Measurements from ENCODE around the gene PTH1R.
"Not testable (repeated sequence)": the region's sequence is repeated elsewhere in the genome, so short reads cannot be mapped to it uniquely, and the experiment has no call there.

PTH1R gene

DNA sequence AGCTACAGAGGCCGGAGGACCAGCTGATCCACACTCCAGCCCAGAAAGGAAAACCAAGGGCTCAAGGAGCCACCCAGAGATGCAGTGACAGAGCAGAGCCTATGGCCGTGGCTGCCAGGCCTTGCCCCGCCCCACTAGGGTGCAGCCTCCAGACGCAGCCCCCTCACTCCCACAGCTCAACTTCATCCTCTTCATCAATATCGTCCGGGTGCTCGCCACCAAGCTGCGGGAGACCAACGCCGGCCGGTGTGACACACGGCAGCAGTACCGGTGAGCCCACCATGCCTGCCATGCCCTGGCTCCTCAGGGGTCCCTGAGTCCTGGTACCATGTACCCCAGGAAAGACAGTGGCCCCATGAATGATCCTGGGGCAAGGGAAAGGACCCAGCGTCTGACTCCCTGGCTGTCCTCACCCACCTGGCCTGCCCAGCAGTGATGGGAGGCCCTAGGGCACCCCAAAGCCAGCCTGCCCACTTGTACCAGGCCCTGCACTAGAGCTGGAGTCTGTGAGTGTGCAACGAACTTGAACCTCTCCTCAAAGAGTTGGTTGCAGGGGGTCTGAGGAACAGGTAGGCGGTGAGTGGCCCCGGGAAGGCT lies 24.2 kb downstream of the PTH1R start:
- no peak for DNase-seq

DNA sequence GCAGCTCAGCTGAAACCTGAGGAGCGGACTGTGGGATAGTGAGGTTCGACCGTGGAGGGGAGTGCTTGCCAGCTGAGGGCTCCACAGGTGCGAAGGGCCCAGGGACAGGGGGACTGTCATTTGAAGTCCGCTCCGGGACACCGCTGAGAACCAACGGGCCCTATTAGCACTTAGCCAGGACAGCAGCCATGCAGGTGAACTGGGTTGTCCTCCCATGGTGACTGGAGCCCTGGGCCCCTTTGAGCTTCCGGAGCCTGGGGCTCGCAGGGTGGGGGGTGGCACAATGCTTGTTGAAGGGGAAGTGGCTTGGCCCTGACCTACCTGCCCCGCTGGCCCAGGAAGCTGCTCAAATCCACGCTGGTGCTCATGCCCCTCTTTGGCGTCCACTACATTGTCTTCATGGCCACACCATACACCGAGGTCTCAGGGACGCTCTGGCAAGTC lies 24.7 kb downstream of the PTH1R start:
- no peak for DNase-seq

GRCh38 chr3:46903341-46904302 lies 26.1 kb downstream of the PTH1R start:
- no peak for DNase-seq

- no peak for DNase-seq
Measured at GRCh38 chr3:46904303-46905212, 27.0 kb downstream of the PTH1R start.

DNA sequence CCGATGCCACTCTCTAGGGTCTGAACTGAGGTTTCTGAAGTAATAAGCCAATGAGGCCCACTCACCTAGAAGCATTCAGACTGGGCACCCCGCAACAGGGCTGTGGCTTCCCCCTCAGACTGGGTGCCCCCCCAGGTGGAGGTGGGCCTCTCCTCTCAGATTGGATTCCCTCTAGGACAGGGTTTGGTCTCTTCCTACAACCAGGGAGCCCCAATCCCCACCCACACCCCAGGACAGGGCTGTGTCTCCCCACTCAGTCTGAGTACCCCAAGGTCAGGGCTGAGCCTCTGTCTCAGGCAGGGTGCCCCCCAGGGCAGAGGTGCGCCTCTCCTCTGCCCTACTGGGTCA lies 27.7 kb downstream of the PTH1R start:
- no peak for DNase-seq

DNA sequence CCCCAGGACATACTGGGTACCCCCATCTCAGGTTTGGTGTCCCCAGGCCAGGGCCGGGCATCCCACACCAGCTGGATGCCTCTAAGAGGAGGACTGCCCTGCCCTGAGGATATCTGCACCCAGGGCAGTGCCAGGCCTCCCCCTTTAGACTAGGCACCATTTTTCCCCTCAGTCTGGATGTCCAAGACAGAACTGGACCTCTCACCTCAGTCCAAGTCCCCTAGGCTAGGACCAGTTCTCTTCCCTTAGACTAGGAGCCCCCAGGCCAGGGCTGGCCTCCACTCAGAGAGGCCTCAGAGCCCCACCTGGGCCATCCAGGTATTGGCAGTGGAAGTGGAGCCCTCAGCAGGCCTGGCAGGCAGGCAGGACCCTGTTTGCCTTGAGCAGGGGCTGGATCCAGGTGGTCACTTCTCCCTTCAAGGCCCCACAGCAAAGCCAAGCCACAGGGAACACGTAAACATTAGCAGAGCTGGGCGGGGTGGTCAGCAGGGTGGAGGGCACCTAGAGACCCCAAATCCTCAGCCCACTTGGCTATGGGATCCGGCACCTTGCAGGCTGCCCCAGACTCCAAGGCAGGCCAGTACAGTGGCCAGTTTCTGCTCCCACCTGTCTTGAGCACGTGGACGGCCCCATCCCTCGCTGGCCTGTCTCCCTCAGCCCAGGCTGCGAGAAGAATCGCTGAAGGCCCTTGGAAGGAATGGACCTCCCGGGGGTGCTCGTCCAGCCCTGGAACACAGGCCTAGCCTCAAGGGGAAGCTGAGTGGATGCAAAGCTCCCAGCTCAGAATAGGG lies 28.3 kb downstream of the PTH1R start:
- no peak for DNase-seq

DNA sequence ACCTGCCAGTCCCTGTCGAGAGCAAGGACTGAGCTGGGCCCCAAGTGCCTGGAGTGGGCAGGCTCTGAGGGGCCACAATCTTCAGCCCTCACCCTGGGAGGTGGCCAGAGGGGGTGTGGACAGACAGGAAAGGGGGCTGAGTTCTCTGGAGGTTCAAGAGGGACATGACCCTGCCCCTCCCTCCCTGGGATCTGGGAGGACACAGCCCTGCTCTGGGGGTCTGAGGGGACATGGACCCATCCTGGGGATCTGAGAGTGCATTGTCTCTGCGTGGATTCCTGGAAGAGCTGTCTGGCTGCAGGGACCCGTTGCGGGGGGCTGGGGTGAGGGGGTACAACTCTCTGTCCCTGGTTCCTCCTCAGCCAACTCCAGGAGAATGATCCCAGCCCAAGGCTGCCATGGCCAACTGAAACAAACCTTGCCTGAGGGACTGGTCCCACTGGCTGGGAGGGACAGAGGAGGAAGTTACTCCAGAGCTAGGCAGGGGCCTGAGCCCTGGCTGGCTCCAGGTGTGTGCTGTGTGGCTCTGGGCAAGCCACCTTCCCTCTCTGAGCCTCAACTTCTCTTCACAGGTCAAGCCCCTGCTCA lies 29.0 kb downstream of the PTH1R start:
- DNase-seq: no peak

DNA sequence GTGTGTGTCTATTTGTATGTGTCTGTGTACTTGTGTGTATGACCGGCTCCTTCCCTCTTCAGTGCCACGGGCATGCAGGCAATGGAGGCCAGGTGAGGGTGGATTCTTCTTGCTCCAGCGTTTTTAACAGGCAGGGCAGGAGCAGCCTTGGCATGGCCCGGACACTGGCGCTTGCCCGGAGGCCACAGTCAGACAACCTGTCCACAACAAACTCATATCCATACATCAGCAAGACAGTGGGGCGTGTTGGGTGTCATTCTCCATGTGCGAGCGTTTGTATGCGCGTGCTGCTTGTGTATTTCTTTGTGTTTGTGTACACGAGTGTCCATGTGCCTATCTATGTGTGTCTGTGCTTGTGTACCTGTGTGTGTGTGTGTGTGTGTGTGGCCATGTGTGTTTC lies 29.8 kb downstream of the PTH1R start:
- DNase-seq: no peak

DNA sequence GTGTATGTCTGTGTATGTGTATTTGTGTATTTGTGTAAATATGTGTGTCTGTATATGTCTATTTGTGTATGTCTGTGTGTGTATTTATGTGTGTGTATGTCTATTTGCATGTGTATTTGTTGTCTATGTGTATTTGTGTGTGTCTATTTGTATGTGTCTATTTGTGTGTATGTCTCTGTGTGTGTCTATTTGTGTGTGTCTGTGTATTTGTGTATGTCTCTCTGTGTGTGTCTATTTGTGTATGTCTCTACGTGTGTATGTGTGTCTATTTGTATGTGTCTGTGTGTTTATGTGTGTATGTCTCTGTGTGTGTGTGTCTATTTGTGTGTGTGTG lies 30.4 kb downstream of the PTH1R start:
- DNase-seq: no peak

- DNase-seq: no peak
Measured at GRCh38 chr3:46908294-46908985, 30.9 kb downstream of the PTH1R start.

GRCh38 chr3:46908986-46909534 lies 31.5 kb downstream of the PTH1R start:
- no peak for DNase-seq

DNA sequence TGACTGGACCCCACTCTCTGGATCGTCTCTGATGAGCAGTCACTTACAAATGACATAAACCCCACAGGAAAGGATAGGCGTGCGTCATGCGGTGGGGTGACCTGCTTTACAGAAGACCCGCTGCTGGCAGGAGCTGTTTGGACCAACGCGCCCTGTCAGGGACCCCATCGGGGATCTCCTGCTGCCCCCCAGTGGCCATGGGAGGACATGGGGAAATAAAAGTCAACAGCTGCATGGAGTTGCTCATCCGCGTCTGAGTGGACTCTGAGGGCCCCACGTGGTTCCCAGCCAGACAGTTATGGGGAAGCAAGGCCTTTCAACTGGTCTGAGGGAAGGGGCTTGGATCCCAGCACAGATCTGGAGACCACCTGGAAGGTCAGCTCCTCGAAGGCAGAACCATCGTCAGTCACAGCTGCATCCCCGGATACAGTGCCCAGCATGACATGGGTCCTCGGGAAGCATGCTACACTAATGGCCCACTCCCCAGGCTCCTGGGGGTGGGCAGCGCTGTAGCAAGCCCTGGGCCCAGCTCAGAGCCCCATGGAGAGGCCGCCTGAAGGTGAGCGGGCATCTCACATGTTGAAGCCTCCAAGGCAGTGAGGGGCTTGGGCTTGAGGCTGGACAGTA lies 32.1 kb downstream of the PTH1R start:
- peak; percentile 88 for DNase-seq

DNA sequence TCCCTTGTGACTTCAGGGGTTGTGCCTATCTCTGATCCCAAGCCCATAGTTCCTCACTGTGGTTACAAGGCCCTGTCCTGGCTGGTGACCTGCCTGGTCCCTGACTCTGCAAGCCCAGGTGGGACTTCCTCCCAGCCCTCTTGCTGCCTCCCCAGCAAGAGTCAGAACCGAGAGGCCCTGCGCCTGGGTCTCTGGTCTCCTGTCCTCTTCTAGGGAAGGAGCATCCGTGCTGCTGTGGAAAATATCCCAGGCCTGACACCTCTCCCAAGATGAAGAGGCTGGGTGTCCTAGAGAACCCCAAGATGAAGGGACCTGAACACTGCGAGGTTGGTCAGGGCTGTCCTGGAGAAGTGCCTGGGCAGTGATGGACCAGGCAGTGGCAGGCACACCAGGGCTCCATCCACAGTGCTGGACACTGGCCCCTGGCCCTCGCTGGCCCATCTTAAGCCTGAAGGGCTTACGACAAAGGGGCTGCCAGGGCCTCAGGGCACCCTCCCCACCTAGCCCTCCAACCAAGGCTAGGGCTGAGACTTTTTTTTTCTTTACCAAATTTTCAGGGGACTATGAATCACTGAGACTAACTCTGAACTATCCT lies 32.7 kb downstream of the PTH1R start:
- no peak for DNase-seq

- not testable (repeated sequence) for DNase-seq
Measured at GRCh38 chr3:46910914-46911313, 33.4 kb downstream of the PTH1R start.

GRCh38 chr3:46912986-46913385 lies 35.5 kb downstream of the PTH1R start:
- no peak for DNase-seq

- peak; percentile 47 for DNase-seq
Measured at GRCh38 chr3:46913644-46914043, 36.1 kb downstream of the PTH1R start.

GRCh38 chr3:46914849-46915248 lies 37.3 kb downstream of the PTH1R start:
- no peak for DNase-seq

DNA sequence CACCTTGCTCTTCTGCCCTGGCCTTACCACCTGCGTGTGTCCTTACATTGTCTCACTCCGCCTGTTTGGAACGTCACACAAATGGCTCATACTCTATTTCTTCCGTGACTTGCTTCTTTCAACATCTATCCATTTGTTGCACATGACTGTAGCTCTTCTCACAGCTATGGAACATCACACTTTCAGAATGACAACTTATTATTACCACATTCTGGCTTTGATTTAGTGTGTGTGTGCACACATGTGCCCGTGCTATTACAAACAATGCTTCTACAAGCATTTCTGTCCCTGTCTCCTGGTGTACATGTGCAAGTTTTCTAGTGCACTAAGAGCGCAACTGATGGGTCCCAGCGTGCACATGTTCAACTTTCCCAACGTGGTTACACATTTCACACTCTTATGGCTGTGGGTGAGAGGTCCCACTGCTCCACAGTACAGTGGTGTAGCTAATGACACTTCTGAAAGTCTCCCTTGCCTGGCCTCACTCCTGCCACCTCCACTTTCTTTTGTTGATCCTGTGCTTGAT lies 37.8 kb downstream of the PTH1R start:
- DNase-seq: no peak

DNA sequence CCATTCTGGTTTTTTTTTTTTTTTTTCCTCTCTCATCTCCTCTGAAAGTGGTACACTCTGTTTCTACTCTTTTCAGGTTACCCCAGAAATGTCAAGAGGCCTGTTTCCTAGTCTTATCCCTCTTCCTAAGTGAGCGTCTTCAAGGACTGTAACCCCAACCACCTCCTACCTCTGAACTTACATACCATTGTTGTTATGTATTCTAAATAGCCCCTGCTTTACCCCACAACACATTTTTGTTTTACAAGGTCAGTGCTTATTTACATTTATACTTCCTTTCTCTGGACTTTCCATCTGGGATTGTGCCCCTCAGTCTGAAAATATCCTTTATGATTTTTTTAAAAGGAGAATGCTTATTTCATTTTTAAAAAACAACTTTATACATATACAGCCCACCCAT lies 38.8 kb downstream of the PTH1R start:
- no peak for DNase-seq

DNA sequence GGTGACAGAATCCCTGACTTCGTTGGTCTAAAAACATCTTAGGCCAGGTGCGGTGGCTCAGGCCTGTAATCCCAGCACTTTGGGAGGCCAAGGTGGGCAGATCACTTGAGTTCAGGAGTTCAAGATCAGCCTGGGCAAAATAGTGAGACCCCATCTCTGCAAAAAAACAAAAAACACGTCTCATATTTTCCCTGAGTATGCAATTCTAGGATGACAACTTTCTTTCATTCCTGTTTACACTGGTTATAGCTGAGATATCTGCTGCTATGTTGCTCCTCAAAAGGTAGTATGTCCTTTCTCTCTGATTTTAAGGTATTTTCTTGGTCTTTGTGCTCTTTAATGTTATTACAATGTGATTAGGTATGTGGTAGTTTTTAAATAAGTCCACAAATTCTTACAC lies 39.3 kb downstream of the PTH1R start:
- no peak for DNase-seq

Measured in NCI-H82 (cell line).